ENCODE measurements around the gene ZNF526.

ZNF526 gene

DNA sequence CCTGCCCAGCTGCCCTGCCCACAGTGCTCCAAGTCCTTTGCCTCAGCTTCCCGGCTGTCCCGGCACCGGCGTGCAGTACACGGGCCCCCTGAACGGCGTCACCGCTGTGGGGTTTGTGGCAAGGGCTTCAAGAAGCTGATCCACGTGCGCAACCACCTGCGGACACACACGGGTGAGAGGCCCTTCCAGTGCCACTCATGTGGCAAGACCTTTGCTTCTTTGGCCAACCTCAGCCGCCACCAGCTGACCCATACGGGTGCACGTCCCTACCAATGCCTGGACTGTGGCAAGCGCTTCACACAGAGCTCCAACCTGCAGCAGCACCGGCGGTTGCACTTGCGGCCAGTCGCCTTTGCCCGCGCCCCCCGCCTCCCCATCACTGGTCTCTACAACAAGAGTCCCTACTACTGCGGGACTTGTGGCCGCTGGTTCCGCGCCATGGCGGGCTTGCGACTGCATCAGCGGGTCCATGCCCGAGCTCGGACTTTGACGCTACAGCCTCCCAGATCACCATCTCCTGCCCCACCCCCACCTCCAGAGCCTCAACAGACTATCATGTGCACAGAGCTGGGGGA, 5.7 kb downstream of the ZNF526 start:
- TF ChIP-seq FOXP2 (optimal IDR thresholded peaks at IDR 0.05; ENCODE audit: borderline replicate concordance, extremely low read depth, extremely low read length, insufficient read depth): no peak
- no peak for TF ChIP-seq REST (IDR thresholded peaks at IDR 0.05; ENCODE audit: insufficient read depth in 1 of 2, low read depth in 2 of 2, low read length in 2 of 2)
- no peak for TF ChIP-seq POLR2AphosphoS5 (IDR thresholded peaks at IDR 0.05; ENCODE audit: low read depth, low read length)
- TF ChIP-seq SIN3A (IDR thresholded peaks at IDR 0.05; ENCODE audit: borderline replicate concordance, insufficient read depth, low read length): no peak
- TF ChIP-seq TAF1 (IDR thresholded peaks at IDR 0.05; ENCODE audit: borderline replicate concordance, insufficient read depth, low read length): no peak

DNA sequence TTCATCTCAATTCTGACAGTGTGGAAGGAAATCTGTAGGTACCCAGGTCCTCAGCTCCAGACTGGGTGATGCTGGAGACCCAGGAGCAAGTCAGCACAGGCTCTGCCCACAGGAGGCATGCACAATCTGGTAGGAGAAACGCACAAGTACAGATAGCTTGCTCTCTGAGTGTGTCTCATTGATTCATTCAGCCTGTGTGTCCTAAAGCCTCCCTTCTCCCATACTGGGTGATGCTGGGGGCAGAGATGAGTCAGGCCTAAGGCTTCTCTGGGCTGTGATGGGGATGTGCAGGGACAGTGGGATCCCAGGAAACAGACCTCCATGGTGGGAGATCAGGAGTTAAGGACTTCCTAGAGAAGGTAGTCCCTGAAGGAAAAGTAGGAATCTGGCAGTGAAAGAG, 6.8 kb downstream of the ZNF526 start:
- no peak for TF ChIP-seq TAF1 (IDR thresholded peaks at IDR 0.05; ENCODE audit: borderline replicate concordance, insufficient read depth, low read length)
- TF ChIP-seq FOXP2 (optimal IDR thresholded peaks at IDR 0.05; ENCODE audit: borderline replicate concordance, extremely low read depth, extremely low read length, insufficient read depth): no peak
- no peak for TF ChIP-seq REST (IDR thresholded peaks at IDR 0.05; ENCODE audit: insufficient read depth in 1 of 2, low read depth in 2 of 2, low read length in 2 of 2)
- TF ChIP-seq SIN3A (IDR thresholded peaks at IDR 0.05; ENCODE audit: borderline replicate concordance, insufficient read depth, low read length): no peak
- no peak for TF ChIP-seq POLR2AphosphoS5 (IDR thresholded peaks at IDR 0.05; ENCODE audit: low read depth, low read length)

GRCh38 chr19:42228641-42229040, 8.5 kb downstream of the ZNF526 start:
- no peak for TF ChIP-seq REST (IDR thresholded peaks at IDR 0.05; ENCODE audit: insufficient read depth in 1 of 2, low read depth in 2 of 2, low read length in 2 of 2)
- no peak for TF ChIP-seq TAF1 (IDR thresholded peaks at IDR 0.05; ENCODE audit: borderline replicate concordance, insufficient read depth, low read length)
- TF ChIP-seq SIN3A (IDR thresholded peaks at IDR 0.05; ENCODE audit: borderline replicate concordance, insufficient read depth, low read length): no peak
- TF ChIP-seq FOXP2 (optimal IDR thresholded peaks at IDR 0.05; ENCODE audit: borderline replicate concordance, extremely low read depth, extremely low read length, insufficient read depth): no peak
- no peak for TF ChIP-seq POLR2AphosphoS5 (IDR thresholded peaks at IDR 0.05; ENCODE audit: low read depth, low read length)

- no peak for TF ChIP-seq FOXP2 (optimal IDR thresholded peaks at IDR 0.05; ENCODE audit: borderline replicate concordance, extremely low read depth, extremely low read length, insufficient read depth)
- no peak for TF ChIP-seq REST (IDR thresholded peaks at IDR 0.05; ENCODE audit: insufficient read depth in 1 of 2, low read depth in 2 of 2, low read length in 2 of 2)
- TF ChIP-seq TAF1 (IDR thresholded peaks at IDR 0.05; ENCODE audit: borderline replicate concordance, insufficient read depth, low read length): no peak
- no peak; the same call in none of the 2 replicates for TF ChIP-seq POLR2AphosphoS5 (IDR thresholded peaks at IDR 0.05; ENCODE audit: low read depth, low read length)
- no peak for TF ChIP-seq SIN3A (IDR thresholded peaks at IDR 0.05; ENCODE audit: borderline replicate concordance, insufficient read depth, low read length)
Observed at GRCh38 chr19:42229301-42229854, 9.3 kb downstream of the ZNF526 start.

Data from PFSK-1 (cell line).